Measurements from ENCODE around the gene PPM1H.

DNA sequence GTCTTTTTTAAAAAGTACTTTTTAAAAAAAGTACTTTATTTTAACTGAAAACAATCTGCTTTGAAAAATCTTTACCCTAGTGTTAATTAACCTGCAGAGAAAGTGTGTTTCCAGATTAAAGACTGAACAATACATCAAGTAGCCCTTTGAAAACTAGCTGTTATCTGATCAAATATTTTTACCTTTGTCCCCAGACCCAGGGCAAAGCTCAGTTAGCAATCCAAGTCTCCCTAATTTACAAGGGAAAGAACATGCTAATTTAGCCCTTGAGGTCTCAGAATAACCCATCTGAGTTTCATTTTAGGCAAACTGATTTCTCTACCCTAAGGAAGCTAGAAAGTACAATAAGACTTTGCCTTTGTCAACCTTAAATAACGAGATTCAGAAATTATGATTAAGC lies 91.2 kb downstream of the PPM1H start:
- TF ChIP-seq CTCF (IDR thresholded peaks at IDR 0.05) (no peak), POLR2A (IDR thresholded peaks at IDR 0.05) (no peak)

All from adrenal gland (tissue), 5 donors.